Measurements from ENCODE around the gene SMARCA2.

GRCh38 chr9:2024888-2025782 lies 10.0 kb downstream of the SMARCA2 start:
- TF ChIP-seq RCOR1 (IDR thresholded peaks at IDR 0.05; ENCODE audit: low read depth, low read length) (no peak), BHLHE40 (IDR thresholded peaks at IDR 0.05; ENCODE audit: low read depth, low read length) (no peak), CTCF (IDR thresholded peaks at IDR 0.05) (no peak), EP300 (IDR thresholded peaks at IDR 0.05) (no peak), POLR2A (IDR thresholded peaks at IDR 0.05; ENCODE audit: low read length) (no peak)

Measured in A549 (cell line).